ENCODE data around the gene TRIM62.

GRCh38 chr1:33128781-33129180 is 53.1 kb downstream of the TRIM62 start:
- TF ChIP-seq CTCF (IDR thresholded peaks at IDR 0.05) (no peak), POLR2A (IDR thresholded peaks at IDR 0.05) (no peak)

Data from testis (tissue), 2 donors.